Common myeloid progenitor, CD34-positive (primary cell): Measurements from ENCODE around the gene FAM107B.
A peak's percentile ranks its signal among the peaks of the same experiment; 100 is the strongest.

Source experiments
- CTCF ChIA-PET: fragments of 350-600 bp; sonication (Branson Sonifier 250); formaldehyde crosslinking; loops from one replicate; lab custom pipeline; 2021; ENCODE audit warnings: antibody characterized with exemption; lab: Charles Lee
- POLR2A ChIA-PET: fragments of 350-600 bp; sonication (Branson Sonifier 250); formaldehyde crosslinking; loops from one replicate; lab custom pipeline; 2021; ENCODE audit warnings: antibody characterized with exemption; lab: Charles Lee
- DNase-seq, 3 donors: peaks; one replicate each; pipeline versions ENCODE4 v3.0.0 to v3.0.0-alpha.2; 2013
- H3K27ac ChIP-seq, 2 experiments: 1 replicate in 1 of 2; 2 replicates in 1 of 2; pipeline ENCODE4 v1.7.0; 2013; ENCODE audit warnings: inconsistent platforms in 2 of 2, low read length in 2 of 2, mild to moderate bottlenecking in 2 of 2, low read depth in 1 of 2, moderate library complexity in 1 of 2; ENCODE audit not compliant: severe bottlenecking in 2 of 2, insufficient read depth in 1 of 2, poor library complexity in 1 of 2
- H3K27me3 ChIP-seq, 5 experiments: replicated peaks in 2 of 5; 1 replicate in 3 of 5; 2 replicates in 2 of 5; pipeline versions ENCODE4 v1.6.1 to v1.7.0; 2013; ENCODE audit warnings: low read length in 4 of 5, mild to moderate bottlenecking in 2 of 5, moderate library complexity in 2 of 5, inconsistent platforms in 1 of 5; ENCODE audit not compliant: insufficient read depth in 5 of 5, control insufficient read depth in 4 of 5
- H3K36me3 ChIP-seq, 4 experiments: 1 replicate in 2 of 4; 2 replicates in 2 of 4; pipeline versions ENCODE4 v1.6.1 to v1.7.0; 2013; ENCODE audit warnings: low read length in 3 of 4, control low read depth in 1 of 4, mild to moderate bottlenecking in 1 of 4; ENCODE audit not compliant: control insufficient read depth in 4 of 4, insufficient read depth in 4 of 4
- H3K4me1 ChIP-seq, 4 experiments: 1 replicate in 3 of 4; 2 replicates in 1 of 4; pipeline versions ENCODE4 v1.6.1 to v1.7.1; 2013; ENCODE audit warnings: low read length in 3 of 4, mild to moderate bottlenecking in 3 of 4, control low read depth in 1 of 4, inconsistent platforms in 1 of 4, moderate library complexity in 1 of 4; ENCODE audit not compliant: control insufficient read depth in 4 of 4, insufficient read depth in 4 of 4; ENCODE audit errors: control extremely low read depth in 1 of 4
- H3K4me3 ChIP-seq, 7 experiments: 1 replicate in 4 of 7; 2 replicates in 3 of 7; pipeline versions ENCODE4 v1.5.1 to v1.7.0; 2013; ENCODE audit warnings: mild to moderate bottlenecking in 7 of 7, low read length in 6 of 7, moderate library complexity in 6 of 7, inconsistent platforms in 2 of 7, low read depth in 2 of 7, control low read depth in 1 of 7; ENCODE audit not compliant: insufficient read depth in 4 of 7, control insufficient read depth in 1 of 7; ENCODE audit errors: extremely low read depth in 1 of 7
- H3K9me3 ChIP-seq, 5 experiments: 1 replicate in 4 of 5; 2 replicates in 1 of 5; pipeline versions ENCODE4 v1.6.1 to v1.7.1; 2013; ENCODE audit warnings: low read length in 4 of 5, mild to moderate bottlenecking in 2 of 5, inconsistent platforms in 1 of 5, low read depth in 1 of 5, moderate library complexity in 1 of 5; ENCODE audit not compliant: control insufficient read depth in 4 of 5, insufficient read depth in 2 of 5; ENCODE audit errors: control extremely low read depth in 1 of 5
- WGBS: methylation state at CpG from one replicate; pipeline ENCODE4 v1.1.5; 2013; ENCODE audit not compliant: insufficient coverage; 5-methylcytosine and 5-hydroxymethylcytosine counted together

The FAM107B gene

GRCh38 chr10:14481014-14481413 lies 293.7 kb downstream of the FAM107B start:
- POLR2A ChIA-PET = no interaction called here
- Histone ChIP-seq H3K4me3 (no peak overlapping the region), H3K9me3 (peaks cover 0 to 6% (median 0%) of the 10 kb centered on the region in 5 experiments), H3K36me3 (no peaks in the 10 kb centered on the region), H3K4me1 (no peaks in the 10 kb centered on the region), H3K27me3 (peaks cover 0 to 29% (median 12%) of the 10 kb centered on the region in 5 experiments), H3K27ac (no peak overlapping the region)
- 93% methylated on average over 4 of the region's 4 CpGs for WGBS
- CTCF ChIA-PET = interaction anchor here (1.6 kb wide), 1 partner anchor 9 kb away, joined by 3 read pairs; no protein-coding TSS in a partner anchor
- no peak for DNase-seq

- H3K27ac ChIP-seq = no peak overlapping the region
- WGBS = 100% methylated on average over 1 of the region's 3 CpGs
- ChIA-PET POLR2A (no interaction called here), CTCF (no interaction called here)
- H3K36me3 ChIP-seq = no peaks in the 10 kb centered on the region
- H3K9me3 ChIP-seq = no peaks in the 10 kb centered on the region
- DNase-seq = peak; percentile 2 to 18 (median 6)
- H3K4me3 ChIP-seq = no peak overlapping the region
- H3K4me1 ChIP-seq = no peaks in the 10 kb centered on the region
- H3K27me3 ChIP-seq = peaks cover 0 to 32% (median 13%) of the 10 kb centered on the region in 5 experiments
Observed at GRCh38 chr10:14478604-14479003, 296.1 kb downstream of the FAM107B start.

- no peak for DNase-seq
- Histone ChIP-seq H3K9me3 (no peaks in the 10 kb centered on the region), H3K4me1 (no peaks in the 10 kb centered on the region), H3K36me3 (no peaks in the 10 kb centered on the region), H3K4me3 (no peak overlapping the region), H3K27me3 (peaks cover 0 to 31% (median 13%) of the 10 kb centered on the region in 5 experiments), H3K27ac (no peak overlapping the region)
- WGBS = 70% methylated on average over 5 of the region's 7 CpGs
- POLR2A ChIA-PET = no interaction called here
- CTCF ChIA-PET = no interaction called here
Observed at GRCh38 chr10:14478201-14478600, 296.5 kb downstream of the FAM107B start.

- Histone ChIP-seq H3K27ac (no peak overlapping the region), H3K9me3 (no peaks in the 10 kb centered on the region), H3K4me1 (no peaks in the 10 kb centered on the region), H3K36me3 (no peaks in the 10 kb centered on the region), H3K4me3 (no peak overlapping the region), H3K27me3 (peaks cover 0 to 35% (median 13%) of the 10 kb centered on the region in 5 experiments)
- WGBS = 89% methylated on average over 3 of the region's 4 CpGs
- ChIA-PET CTCF (interaction anchor here (1.6 kb wide), 1 partner anchor 19 kb away, joined by 3 read pairs; no protein-coding TSS in a partner anchor), POLR2A (no interaction called here)
- no peak for DNase-seq
Observed at GRCh38 chr10:14477408-14477710, 297.3 kb downstream of the FAM107B start.

GRCh38 chr10:14476641-14477407 lies 297.9 kb downstream of the FAM107B start:
- Histone ChIP-seq H3K4me3 (no peak overlapping the region), H3K27ac (no peak overlapping the region), H3K4me1 (no peaks in the 10 kb centered on the region), H3K27me3 (peaks cover 0 to 35% (median 13%) of the 10 kb centered on the region in 5 experiments), H3K36me3 (no peaks in the 10 kb centered on the region), H3K9me3 (no peaks in the 10 kb centered on the region)
- no peak for DNase-seq
- POLR2A ChIA-PET = no interaction called here
- WGBS = 97% methylated on average over 8 of the region's 9 CpGs
- CTCF ChIA-PET = interaction anchor here (1.0 to 1.6 kb wide), 2 partner anchors 18 to 70 kb away, joined by 3 read pairs; no protein-coding TSS in a partner anchor

- ChIA-PET CTCF (interaction anchor here (1.0 kb wide), 1 partner anchor 71 kb away, joined by 3 read pairs; no protein-coding TSS in a partner anchor), POLR2A (no interaction called here)
- no peak overlapping the region for H3K4me3 ChIP-seq
- H3K36me3 ChIP-seq = no peaks in the 10 kb centered on the region
- peaks cover 0 to 35% (median 13%) of the 10 kb centered on the region in 5 experiments for H3K27me3 ChIP-seq
- 74% methylated on average over 5 of the region's 5 CpGs for WGBS
- H3K4me1 ChIP-seq = no peaks in the 10 kb centered on the region
- peak in 1 of 3 donors; percentile 23 for DNase-seq
- H3K27ac ChIP-seq = no peak overlapping the region
- no peaks in the 10 kb centered on the region for H3K9me3 ChIP-seq
Observed at GRCh38 chr10:14476006-14476405, 298.7 kb downstream of the FAM107B start.

GRCh38 chr10:14474656-14475055 lies 300.0 kb downstream of the FAM107B start:
- WGBS = 96% methylated on average over 3 of the region's 3 CpGs
- H3K9me3 ChIP-seq = peaks cover 0 to 2% (median 0%) of the 10 kb centered on the region in 5 experiments
- H3K36me3 ChIP-seq = no peaks in the 10 kb centered on the region
- no peak overlapping the region for H3K4me3 ChIP-seq
- H3K4me1 ChIP-seq = no peaks in the 10 kb centered on the region
- ChIA-PET POLR2A (no interaction called here), CTCF (no interaction called here)
- no peak for DNase-seq
- H3K27ac ChIP-seq = no peak overlapping the region
- peaks cover 0 to 40% (median 13%) of the 10 kb centered on the region in 5 experiments for H3K27me3 ChIP-seq
